Measurements from ENCODE around the gene GLIPR1L2. TPM values are rescaled to one million over a fixed set of nuclear protein-coding genes. Genes with fewer than 3 reads are reported as not detected.

Gene GLIPR1L2
- total RNA-seq, 1 experiment from 2014 or later: not detected

DNA sequence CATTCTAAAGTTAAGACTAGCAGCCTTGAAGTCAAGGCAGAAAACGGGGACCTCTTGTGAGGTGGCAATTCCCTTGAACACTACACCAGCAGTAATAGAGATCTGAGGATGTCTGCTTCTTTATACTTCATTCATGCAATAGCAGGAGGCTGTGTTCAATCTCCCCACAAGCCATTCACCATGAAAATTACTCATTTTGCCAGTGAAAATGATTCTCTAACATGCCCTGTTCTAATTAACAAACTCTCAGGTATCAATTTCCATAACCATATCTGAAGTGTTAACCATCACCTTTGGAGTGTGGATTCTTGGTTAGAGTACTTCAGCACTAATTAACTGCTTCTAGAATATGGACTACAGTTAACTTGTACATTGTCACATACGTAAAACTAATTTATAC is 86.2 kb downstream of the GLIPR1L2 start:
- POLR2A ChIA-PET (ENCODE audit: low non-redundant PET): no interaction called here
- no peak for DNase-seq (ENCODE audit: low spot score)
- intact Hi-C loops (cut with micrococcal nuclease; ENCODE audit: unreplicated experiment): no loop called here
- Histone ChIP-seq H3K4me3 (ENCODE audit: low read depth, low read length, poor library complexity, severe bottlenecking) (no peak overlapping the region), H3K27ac (ENCODE audit: low read depth, low read length, poor library complexity, severe bottlenecking) (no peak overlapping the region), H3K9me3 (ENCODE audit: low read depth, low read length, poor library complexity, severe bottlenecking) (no peaks in the 10 kb centered on the region), H3K4me1 (ENCODE audit: insufficient read depth, low read length, poor library complexity, severe bottlenecking) (peaks cover 38% of the 10 kb centered on the region), H3K27me3 (replicated peaks; ENCODE audit: insufficient read depth, low read depth, low read length, poor library complexity) (no peaks in the 10 kb centered on the region), H3K36me3 (ENCODE audit: insufficient read depth, low read length, poor library complexity, severe bottlenecking) (no peaks in the 10 kb centered on the region)
- TF ChIP-seq EZH2 (IDR thresholded peaks at IDR 0.05; ENCODE audit: borderline replicate concordance, low read depth, low read length, poor library complexity, severe bottlenecking): no peak
- TF ChIP-seq, protein P1, sequence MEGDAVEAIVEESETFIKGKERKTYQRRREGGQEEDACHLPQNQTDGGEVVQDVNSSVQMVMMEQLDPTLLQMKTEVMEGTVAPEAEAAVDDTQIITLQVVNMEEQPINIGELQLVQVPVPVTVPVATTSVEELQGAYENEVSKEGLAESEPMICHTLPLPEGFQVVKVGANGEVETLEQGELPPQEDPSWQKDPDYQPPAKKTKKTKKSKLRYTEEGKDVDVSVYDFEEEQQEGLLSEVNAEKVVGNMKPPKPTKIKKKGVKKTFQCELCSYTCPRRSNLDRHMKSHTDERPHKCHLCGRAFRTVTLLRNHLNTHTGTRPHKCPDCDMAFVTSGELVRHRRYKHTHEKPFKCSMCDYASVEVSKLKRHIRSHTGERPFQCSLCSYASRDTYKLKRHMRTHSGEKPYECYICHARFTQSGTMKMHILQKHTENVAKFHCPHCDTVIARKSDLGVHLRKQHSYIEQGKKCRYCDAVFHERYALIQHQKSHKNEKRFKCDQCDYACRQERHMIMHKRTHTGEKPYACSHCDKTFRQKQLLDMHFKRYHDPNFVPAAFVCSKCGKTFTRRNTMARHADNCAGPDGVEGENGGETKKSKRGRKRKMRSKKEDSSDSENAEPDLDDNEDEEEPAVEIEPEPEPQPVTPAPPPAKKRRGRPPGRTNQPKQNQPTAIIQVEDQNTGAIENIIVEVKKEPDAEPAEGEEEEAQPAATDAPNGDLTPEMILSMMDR (conservative IDR thresholded peaks at IDR 0.05; ENCODE audit: low read depth, low read length): no peak
- CTCF ChIA-PET: no interaction called here
- no TSS peak for BruUV-seq (replicated peaks)

DNA sequence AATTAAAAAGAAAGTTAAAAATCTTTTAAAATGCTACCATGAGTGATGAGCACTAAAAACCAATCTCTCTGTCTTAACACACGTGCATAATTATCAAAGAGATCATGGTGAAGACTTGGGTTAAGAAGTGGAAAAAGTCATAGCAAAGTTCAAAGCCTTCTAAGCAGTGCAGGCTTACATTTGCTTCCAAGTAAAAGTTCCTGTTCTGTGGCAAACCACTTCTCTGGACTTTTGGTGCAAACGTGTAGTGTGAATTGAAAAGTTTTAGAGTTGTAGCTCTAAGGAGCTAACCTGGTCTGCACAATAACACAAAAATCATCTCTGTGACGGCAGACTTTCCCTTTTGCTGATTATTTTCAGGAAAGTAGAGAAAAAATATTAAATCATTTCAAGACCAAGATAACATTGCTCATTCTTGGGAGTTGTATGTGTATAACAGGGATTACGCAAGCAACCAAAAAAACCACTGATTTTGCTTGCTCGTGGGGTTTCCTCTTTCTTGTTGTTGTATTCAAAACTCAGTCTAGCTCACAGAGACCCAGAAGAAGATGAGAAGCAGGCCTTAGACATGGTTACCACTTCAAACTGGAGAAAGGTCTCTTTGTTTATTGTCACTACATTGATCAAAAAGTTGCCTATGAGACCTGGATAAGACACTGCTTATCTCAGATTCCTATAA is 87.4 kb downstream of the GLIPR1L2 start:
- Histone ChIP-seq H3K9me3 (ENCODE audit: low read depth, low read length, poor library complexity, severe bottlenecking) (no peaks in the 10 kb centered on the region), H3K36me3 (ENCODE audit: insufficient read depth, low read length, poor library complexity, severe bottlenecking) (no peaks in the 10 kb centered on the region), H3K27ac (ENCODE audit: low read depth, low read length, poor library complexity, severe bottlenecking) (no peak overlapping the region), H3K4me3 (ENCODE audit: low read depth, low read length, poor library complexity, severe bottlenecking) (no peak overlapping the region), H3K4me1 (ENCODE audit: insufficient read depth, low read length, poor library complexity, severe bottlenecking) (peaks cover 43% of the 10 kb centered on the region), H3K27me3 (replicated peaks; ENCODE audit: insufficient read depth, low read depth, low read length, poor library complexity) (no peaks in the 10 kb centered on the region)
- no TSS peak for BruUV-seq (replicated peaks)
- DNase-seq (ENCODE audit: low spot score): no peak
- intact Hi-C loops (cut with micrococcal nuclease; ENCODE audit: unreplicated experiment): no loop called here
- ChIA-PET POLR2A (ENCODE audit: low non-redundant PET) (no interaction called here), CTCF (no interaction called here)
- TF ChIP-seq EZH2 (IDR thresholded peaks at IDR 0.05; ENCODE audit: borderline replicate concordance, low read depth, low read length, poor library complexity, severe bottlenecking): no peak
- TF ChIP-seq, protein P1 (conservative IDR thresholded peaks at IDR 0.05; ENCODE audit: low read depth, low read length): no peak

DNA sequence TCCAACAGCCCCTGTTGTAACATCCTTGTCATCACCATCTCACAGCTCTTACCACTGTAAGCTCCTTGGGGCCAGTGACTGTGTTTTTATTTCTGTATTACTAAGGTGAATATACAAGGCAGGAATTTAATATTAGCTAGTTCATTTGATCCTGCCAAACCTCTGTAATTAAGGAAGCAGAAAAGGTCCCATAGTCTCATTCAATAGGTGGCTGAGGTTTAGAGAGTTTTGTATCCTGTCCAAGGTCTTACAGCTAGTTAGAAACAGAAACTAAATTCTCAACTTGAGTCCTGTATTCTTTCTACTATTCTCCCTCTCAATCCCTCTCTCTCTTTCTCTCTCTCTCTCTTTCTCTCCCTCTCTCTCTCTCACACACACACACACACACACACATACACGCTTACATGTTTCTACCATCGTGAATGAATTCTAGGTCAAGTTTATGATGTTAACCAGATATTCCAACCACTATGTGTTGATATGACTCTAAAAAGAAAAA is 89.1 kb downstream of the GLIPR1L2 start:
- H3K27me3 ChIP-seq (replicated peaks; ENCODE audit: insufficient read depth, low read depth, low read length, poor library complexity): no peaks in the 10 kb centered on the region
- H3K27ac ChIP-seq (ENCODE audit: low read depth, low read length, poor library complexity, severe bottlenecking): peak overlapping the region; percentile 65
- no TSS peak for BruUV-seq (replicated peaks)
- no peaks in the 10 kb centered on the region for H3K9me3 ChIP-seq (ENCODE audit: low read depth, low read length, poor library complexity, severe bottlenecking)
- ChIA-PET POLR2A (ENCODE audit: low non-redundant PET) (interaction anchor here (0.6 kb wide), 1 partner anchor 117 kb away, joined by 4 read pairs; no protein-coding TSS in a partner anchor), CTCF (interaction anchor here (2.3 kb wide), 1 partner anchor 89 kb away, joined by 7 read pairs; the partner anchor contains the start of gene GLIPR1L2)
- no peaks in the 10 kb centered on the region for H3K36me3 ChIP-seq (ENCODE audit: insufficient read depth, low read length, poor library complexity, severe bottlenecking)
- peaks cover 29% of the 10 kb centered on the region for H3K4me1 ChIP-seq (ENCODE audit: insufficient read depth, low read length, poor library complexity, severe bottlenecking)
- TF ChIP-seq EZH2 (IDR thresholded peaks at IDR 0.05; ENCODE audit: borderline replicate concordance, low read depth, low read length, poor library complexity, severe bottlenecking): no peak
- TF ChIP-seq, protein P1 (conservative IDR thresholded peaks at IDR 0.05; ENCODE audit: low read depth, low read length): no peak
- intact Hi-C loops (cut with micrococcal nuclease; ENCODE audit: unreplicated experiment): loop anchor here (5.0 to 10.0 kb wide), 3 partner anchors 88 to 795 kb away; partner anchors contain the start of genes CAPS2, GLIPR1L1 and GLIPR1L2
- H3K4me3 ChIP-seq (ENCODE audit: low read depth, low read length, poor library complexity, severe bottlenecking): peak overlapping the region; percentile 28
- DNase-seq (ENCODE audit: low spot score): no peak

Measured in A673 (cell line).